Endothelial cell of umbilical vein (primary cell): ENCODE data around the gene OR7A10. TPM values are rescaled to one million over a fixed set of nuclear protein-coding genes. Genes with fewer than 3 reads are reported as not detected.

Source experiments
- polyA plus RNA-seq, 4 experiments: library from polyadenylated mRNA; depleted of rRNA in 3 of 4; stranded (reverse) in 3 of 4; unstranded in 1 of 4; fragments of >200 nt; gene quantifications; 2 replicates each; pipeline versions ENCODE4 v1.2.1 to v1.2.3, GENCODE V29; 2011 to 2012; ENCODE audit warnings: missing spikeins in 1 of 4
- small RNA-seq: library from RNA; depleted of rRNA; stranded (forward); fragments of <200 nt; gene quantifications from one replicate; pipeline ENCODE3, GENCODE V24; 2012; ENCODE audit warnings: low replicate concordance, low read depth; ENCODE audit not compliant: insufficient read depth, insufficient read length
- total RNA-seq: library from RNA; stranded (reverse); gene quantifications from 2 replicates; pipeline ENCODE4 v1.2.3, GENCODE V29; 2021

Gene OR7A10
- total and polyA plus RNA-seq, 2 donors (not counting 3 experiments of a cell fraction or from before 2014, with no cell fraction given), result not detected

Small RNA genes lying within 50 kb of the gene (small RNA-seq; reads per million reads assigned to genes)
- gene AC005255.1 (not detected), gene OR7A18P (not detected)

Other genes starting within 250 kb of the OR7A10 start
- gene ADGRE3, start 174.1 kb downstream of the OR7A10 start, total RNA-seq, result not detected in 2 replicates
- not detected in 2 replicates for gene ADGRE3, start 174.1 kb downstream of the OR7A10 start, polyA plus RNA-seq
- gene ZNF333, start 158.9 kb downstream of the OR7A10 start, total RNA-seq, result 17.1 and 19.7 TPM in 2 replicates
- 11.1 TPM in 2 replicates for gene ZNF333, start 158.9 kb downstream of the OR7A10 start, polyA plus RNA-seq
- not detected in 2 replicates for gene ADGRE2, start 70.4 kb downstream of the OR7A10 start, total RNA-seq
- gene ADGRE2, start 70.4 kb downstream of the OR7A10 start, polyA plus RNA-seq, result not detected in 2 replicates
- not detected in 2 replicates for gene OR7A5, start 13.7 kb downstream of the OR7A10 start, total RNA-seq
- not detected in 2 replicates for gene OR7A5, start 13.7 kb downstream of the OR7A10 start, polyA plus RNA-seq
- not detected in 2 replicates for gene OR7C1, start 13.7 kb downstream of the OR7A10 start, total RNA-seq
- gene OR7C1, start 13.7 kb downstream of the OR7A10 start, polyA plus RNA-seq, result not detected in 2 replicates
- gene OR7A17, start 37.2 kb upstream of the OR7A10 start, total RNA-seq, result not detected in 2 replicates
- not detected in 2 replicates for gene OR7A17, start 37.2 kb upstream of the OR7A10 start, polyA plus RNA-seq
- gene OR7C2, start 92.6 kb upstream of the OR7A10 start, total RNA-seq, result not detected in 2 replicates
- gene OR7C2, start 92.6 kb upstream of the OR7A10 start, polyA plus RNA-seq, result not detected in 2 replicates
- gene SLC1A6, start 130.9 kb upstream of the OR7A10 start, total RNA-seq, result not detected in 2 replicates
- not detected in 2 replicates for gene SLC1A6, start 130.9 kb upstream of the OR7A10 start, polyA plus RNA-seq
- gene CASP14, start 200.6 kb upstream of the OR7A10 start, total RNA-seq, result not detected in 2 replicates
- not detected in 2 replicates for gene CASP14, start 200.6 kb upstream of the OR7A10 start, polyA plus RNA-seq
- gene OR1I1, start 233.3 kb upstream of the OR7A10 start, total RNA-seq, result not detected in 2 replicates
- gene OR1I1, start 233.3 kb upstream of the OR7A10 start, polyA plus RNA-seq, result not detected in 2 replicates